Upper lobe of right lung (tissue), 1 donor: ENCODE measurements around the gene TSPAN13. TPM values are rescaled to one million over a fixed set of nuclear protein-coding genes. Genes with fewer than 3 reads are reported as not detected.
A peak's percentile ranks its signal among the peaks of the same experiment; 100 is the strongest.

Source experiments
- ATAC-seq: fragments of 200-7000 bp; cut with Tn5 transposase; one replicate; pipeline ENCODE4 v1.9.1; 2020; ENCODE audit warnings: mild to moderate bottlenecking, moderate library complexity
- DNase-seq: peaks from one replicate; pipeline ENCODE4 v3.0.0-alpha.2; 2020
- H3K27ac ChIP-seq: fragments of 200-600 bp; one replicate; pipeline ENCODE4 v1.8.0; 2022
- H3K27me3 ChIP-seq: fragments of 200-600 bp; one replicate; pipeline ENCODE4 v1.8.0; 2022; ENCODE audit warnings: mild to moderate bottlenecking
- H3K36me3 ChIP-seq: fragments of 200-600 bp; one replicate; pipeline ENCODE4 v1.8.0; 2022
- H3K4me1 ChIP-seq: fragments of 200-600 bp; one replicate; pipeline ENCODE4 v1.8.0; 2022
- H3K4me3 ChIP-seq: fragments of 200-600 bp; one replicate; pipeline ENCODE4 v1.8.0; 2022; ENCODE audit warnings: mild to moderate bottlenecking
- H3K9me3 ChIP-seq: fragments of 200-600 bp; one replicate; pipeline ENCODE4 v1.8.0; 2022
- CTCF ChIP-seq: fragments of 200-600 bp; IDR thresholded peaks from one replicate; pipeline ENCODE4 v1.8.0; 2022; ENCODE audit warnings: antibody characterized with exemption
- intact Hi-C: fragments of 100-400 bp; cut with DNase I; formaldehyde crosslinking; loops from one replicate; pipeline ENCODE4 v1.11.0; 2022
- total RNA-seq: library from RNA; stranded (reverse); fragmentation: NEBNext Ultra II Directional; extraction: Animal tissue kit (Norgen Biotek cat#: 25700); gene quantifications from one replicate; pipeline ENCODE4 v1.2.1, GENCODE V29; 2021
- donor health status: DM: no; HTN: yes; CAD: no; lungs with severe emphysema.

TSPAN13 gene
- total RNA-seq, 1 donor from 2014 or later = 185 TPM

DNA sequence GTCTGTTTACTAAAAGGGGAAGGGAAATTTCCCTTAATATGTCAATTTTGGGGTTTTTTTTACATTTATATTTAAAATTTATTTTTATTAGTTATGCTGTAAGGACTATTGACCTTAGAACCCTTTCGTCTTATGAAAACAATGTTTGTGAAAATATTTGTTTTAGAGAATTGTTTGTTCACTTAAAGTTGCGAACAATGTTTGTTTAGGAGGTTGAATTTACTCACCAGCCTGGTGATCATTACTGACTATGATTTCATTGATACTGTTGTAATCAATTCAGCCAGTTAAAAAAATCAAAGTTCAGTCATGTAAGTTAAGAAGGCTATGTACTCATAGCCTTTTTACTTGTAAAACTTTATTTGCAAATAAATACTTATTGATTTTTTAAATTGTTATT is 27.4 kb upstream of the TSPAN13 start:
- H3K27me3 ChIP-seq = no peaks in the 10 kb centered on the region
- no peak overlapping the region for H3K27ac ChIP-seq
- no peak for DNase-seq
- no peaks in the 10 kb centered on the region for H3K9me3 ChIP-seq
- TF ChIP-seq CTCF = no peak
- intact Hi-C loops = no loop called here
- H3K36me3 ChIP-seq = no peaks in the 10 kb centered on the region
- H3K4me3 ChIP-seq = no peak overlapping the region
- no peak for ATAC-seq
- no peaks in the 10 kb centered on the region for H3K4me1 ChIP-seq

GRCh38 chr7:16727736-16728135 is 25.8 kb upstream of the TSPAN13 start:
- H3K36me3 ChIP-seq = no peaks in the 10 kb centered on the region
- no peak for TF ChIP-seq CTCF
- intact Hi-C loops = no loop called here
- DNase-seq (no peak), ATAC-seq (no peak)
- H3K4me1 ChIP-seq = no peaks in the 10 kb centered on the region
- no peak overlapping the region for H3K27ac ChIP-seq
- H3K9me3 ChIP-seq = no peaks in the 10 kb centered on the region
- no peaks in the 10 kb centered on the region for H3K27me3 ChIP-seq
- H3K4me3 ChIP-seq = no peak overlapping the region

GRCh38 chr7:16728811-16729210 is 24.7 kb upstream of the TSPAN13 start:
- DNase-seq = no peak
- Histone ChIP-seq H3K36me3 (no peaks in the 10 kb centered on the region), H3K27ac (no peak overlapping the region), H3K9me3 (no peaks in the 10 kb centered on the region), H3K4me1 (no peaks in the 10 kb centered on the region), H3K4me3 (no peak overlapping the region), H3K27me3 (no peaks in the 10 kb centered on the region)
- intact Hi-C loops = no loop called here
- ATAC-seq = no peak
- no peak for TF ChIP-seq CTCF

GRCh38 chr7:16729541-16729940 is 24.0 kb upstream of the TSPAN13 start:
- H3K4me3 ChIP-seq = no peak overlapping the region
- intact Hi-C loops = no loop called here
- no peaks in the 10 kb centered on the region for H3K9me3 ChIP-seq
- no peaks in the 10 kb centered on the region for H3K27me3 ChIP-seq
- TF ChIP-seq CTCF = no peak
- DNase-seq (no peak), ATAC-seq (no peak)
- no peak overlapping the region for H3K27ac ChIP-seq
- no peaks in the 10 kb centered on the region for H3K4me1 ChIP-seq
- no peaks in the 10 kb centered on the region for H3K36me3 ChIP-seq

- no peak overlapping the region for H3K27ac ChIP-seq
- no peak overlapping the region for H3K4me3 ChIP-seq
- TF ChIP-seq CTCF = no peak
- DNase-seq = no peak
- no peaks in the 10 kb centered on the region for H3K27me3 ChIP-seq
- H3K36me3 ChIP-seq = no peaks in the 10 kb centered on the region
- no peaks in the 10 kb centered on the region for H3K4me1 ChIP-seq
- peak; percentile 64 for ATAC-seq
- intact Hi-C loops = no loop called here
- no peaks in the 10 kb centered on the region for H3K9me3 ChIP-seq
These were observed 22.6 kb upstream of the TSPAN13 start for GRCh38 chr7:16730937-16731336.

DNA sequence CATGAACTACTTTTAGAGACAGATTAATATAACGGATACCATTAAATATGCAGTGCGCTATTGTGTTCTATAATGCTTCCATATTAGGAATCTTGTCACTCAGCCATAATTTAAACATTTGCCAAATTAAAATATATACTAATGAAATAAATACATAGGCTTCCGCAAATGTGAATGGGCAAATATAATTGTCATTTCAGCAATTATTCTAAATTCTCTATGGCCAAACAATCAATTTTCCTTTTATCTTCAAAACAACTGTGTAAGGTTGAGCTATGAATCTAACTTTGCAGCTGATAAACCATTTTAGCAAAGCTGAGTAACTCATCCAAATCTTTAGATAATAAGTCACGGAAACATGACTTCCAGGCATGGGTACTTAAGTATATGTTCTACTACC is 20.7 kb upstream of the TSPAN13 start:
- no peak overlapping the region for H3K27ac ChIP-seq
- DNase-seq = no peak
- no peaks in the 10 kb centered on the region for H3K4me1 ChIP-seq
- H3K27me3 ChIP-seq = no peaks in the 10 kb centered on the region
- H3K36me3 ChIP-seq = no peaks in the 10 kb centered on the region
- no peaks in the 10 kb centered on the region for H3K9me3 ChIP-seq
- no peak for TF ChIP-seq CTCF
- ATAC-seq = no peak
- intact Hi-C loops = no loop called here
- no peak overlapping the region for H3K4me3 ChIP-seq
